Stimulated activated naive CD8-positive, alpha-beta T cell treated with anti-CD3 and anti-CD28 coated beads, Interleukin-15, Interleukin-2, amounts not matched to agents 100 U/mL and 50 U/mL, for 24 hours (primary cell): ENCODE measurements around the gene TSSC4.
"Not testable (repeated sequence)": the region's sequence is repeated elsewhere in the genome, so short reads cannot be mapped to it uniquely, and the experiment has no call there.

Source experiments
- ATAC-seq: fragments of 150-1000 bp; cut with Tn5 transposase; one replicate; pipeline ENCODE4 v1.10.0; 2021
- DNase-seq: peaks from one replicate; pipeline ENCODE4 v3.0.0; 2021

TSSC4 gene

GRCh38 chr11:2400069-2400761 is at the start of gene TSSC4:
TSSC4 (plus strand) TSS chr11:2400750; CDS start chr11:2402634, 1,884 bp downstream.
- peak; percentile 99 for DNase-seq
- ATAC-seq: peak; percentile 87

- ATAC-seq: no peak
- DNase-seq: no peak
Measured at GRCh38 chr11:2351701-2352100, 48.8 kb upstream of the TSSC4 start.

- DNase-seq (no peak), ATAC-seq (no peak)
Measured at GRCh38 chr11:2352420-2352819, 48.1 kb upstream of the TSSC4 start.

- ATAC-seq: no peak
- no peak for DNase-seq
Measured at GRCh38 chr11:2355000-2355644, 45.4 kb upstream of the TSSC4 start.

- DNase-seq (no peak), ATAC-seq (no peak)
Measured at GRCh38 chr11:2357246-2357645, 43.3 kb upstream of the TSSC4 start.

GRCh38 chr11:2357651-2358050 is 42.9 kb upstream of the TSSC4 start:
- ATAC-seq: not testable (repeated sequence)

GRCh38 chr11:2358754-2359442 is 41.7 kb upstream of the TSSC4 start:
- ATAC-seq: no peak
- DNase-seq: no peak

More at GRCh38 chr11:2357651-2358050, 42.9 kb upstream of the TSSC4 start:
- not testable (repeated sequence) for DNase-seq

- no peak for ATAC-seq
Measured at GRCh38 chr11:2359557-2359956, 41.0 kb upstream of the TSSC4 start.

GRCh38 chr11:2360081-2360642 is 40.4 kb upstream of the TSSC4 start:
- no peak for DNase-seq

More at GRCh38 chr11:2359557-2359956, 41.0 kb upstream of the TSSC4 start:
- no peak for DNase-seq

GRCh38 chr11:2361565-2361964 is 39.0 kb upstream of the TSSC4 start:
- ATAC-seq: no peak
- no peak for DNase-seq

More at GRCh38 chr11:2360081-2360642, 40.4 kb upstream of the TSSC4 start:
- ATAC-seq: no peak

GRCh38 chr11:2362414-2362813 is 38.1 kb upstream of the TSSC4 start:
- ATAC-seq: no peak
- no peak for DNase-seq

- ATAC-seq: no peak
- DNase-seq: no peak
Measured at GRCh38 chr11:2363130-2363529, 37.4 kb upstream of the TSSC4 start.

GRCh38 chr11:2363577-2364370 is 36.8 kb upstream of the TSSC4 start:
- ATAC-seq (no peak), DNase-seq (no peak)

GRCh38 chr11:2364386-2364785 is 36.2 kb upstream of the TSSC4 start:
- not testable (repeated sequence) for ATAC-seq

GRCh38 chr11:2365571-2366210 is 34.9 kb upstream of the TSSC4 start:
- DNase-seq (no peak), ATAC-seq (no peak)

More at GRCh38 chr11:2364386-2364785, 36.2 kb upstream of the TSSC4 start:
- not testable (repeated sequence) for DNase-seq

GRCh38 chr11:2366276-2366675 is 34.3 kb upstream of the TSSC4 start:
- ATAC-seq (no peak), DNase-seq (no peak)

- ATAC-seq: no peak
Measured at GRCh38 chr11:2366733-2367132, 33.8 kb upstream of the TSSC4 start.

GRCh38 chr11:2367266-2368160 is 33.0 kb upstream of the TSSC4 start:
- DNase-seq (no peak), ATAC-seq (no peak)

More at GRCh38 chr11:2366733-2367132, 33.8 kb upstream of the TSSC4 start:
- DNase-seq: no peak

GRCh38 chr11:2368178-2368850 is 32.2 kb upstream of the TSSC4 start:
- ATAC-seq: no peak
- DNase-seq: no peak

- DNase-seq (no peak), ATAC-seq (no peak)
Measured at GRCh38 chr11:2368851-2369180, 31.7 kb upstream of the TSSC4 start.
